Measurements from ENCODE around the gene NIPAL4. TPM values are rescaled to one million over a fixed set of nuclear protein-coding genes. Genes with fewer than 3 reads are reported as not detected.

Gene NIPAL4
- total RNA-seq, 4 donors from 2014 or later, result 0.14 to 0.43 TPM; not detected in 2

GRCh38 chr5:157520911-157521703 lies 61.1 kb downstream of the NIPAL4 start:
- H3K36me3 ChIP-seq, result no peaks in the 10 kb centered on the region
- peak; percentile 37 to 53 for DNase-seq
- intact Hi-C loops (cut with DNase I; ENCODE audit: low total_unique reads), result no loop called here
- no peaks in the 10 kb centered on the region for H3K27me3 ChIP-seq
- H3K4me3 ChIP-seq, result no peak overlapping the region
- H3K9me3 ChIP-seq, result no peaks in the 10 kb centered on the region
- TF ChIP-seq POLR2A (IDR thresholded peaks at IDR 0.05) (no peak), CTCF (IDR thresholded peaks at IDR 0.05) (no peak)
- H3K4me1 ChIP-seq, result peaks cover 0 to 3% of the 10 kb centered on the region in 2 donors
- no peak overlapping the region for H3K27ac ChIP-seq

DNA sequence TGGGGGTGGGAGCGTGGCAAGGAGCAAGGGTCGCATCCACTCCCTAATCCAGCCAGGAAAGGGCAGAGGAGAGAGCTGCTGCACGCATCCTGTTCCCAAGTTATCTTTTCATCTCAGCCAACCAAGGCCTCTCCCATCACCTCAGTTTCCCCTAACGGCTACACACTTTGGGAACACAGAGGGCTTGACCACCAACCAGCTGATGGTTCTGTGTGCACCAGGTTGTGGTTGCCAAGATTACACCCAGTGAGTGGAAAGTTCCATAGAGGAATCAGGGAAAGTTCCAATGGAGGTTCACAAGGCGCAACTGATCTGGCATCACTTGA lies 61.7 kb downstream of the NIPAL4 start:
- DNase-seq, result no peak
- Histone ChIP-seq H3K36me3 (no peaks in the 10 kb centered on the region), H3K4me3 (no peak overlapping the region), H3K27ac (no peak overlapping the region), H3K4me1 (no peaks in the 10 kb centered on the region), H3K27me3 (no peaks in the 10 kb centered on the region), H3K9me3 (no peaks in the 10 kb centered on the region)
- TF ChIP-seq POLR2A (IDR thresholded peaks at IDR 0.05) (no peak), CTCF (IDR thresholded peaks at IDR 0.05) (no peak)
- intact Hi-C loops (cut with DNase I; ENCODE audit: low total_unique reads), result no loop called here

- Histone ChIP-seq H3K27me3 (no peaks in the 10 kb centered on the region), H3K4me1 (no peaks in the 10 kb centered on the region), H3K4me3 (no peak overlapping the region), H3K36me3 (no peaks in the 10 kb centered on the region), H3K9me3 (no peaks in the 10 kb centered on the region), H3K27ac (no peak overlapping the region)
- TF ChIP-seq CTCF (IDR thresholded peaks at IDR 0.05) (no peak), POLR2A (IDR thresholded peaks at IDR 0.05) (no peak)
- DNase-seq, result no peak
- intact Hi-C loops (cut with DNase I; ENCODE audit: low total_unique reads), result no loop called here
Measured at GRCh38 chr5:157523976-157524375, 64.0 kb downstream of the NIPAL4 start.

Other genes starting within 250 kb of the NIPAL4 start
- gene CYFIP2, start 194.1 kb upstream of the NIPAL4 start, total RNA-seq, result 10 to 100 TPM; 11.3 to 51.5 (median 13.6) TPM
- 10 to 100 TPM in 3 of 4 donors, 1 to 10 TPM in 1; 2.4 to 25.6 (median 15.3) TPM for gene ADAM19, start 115.6 kb downstream of the NIPAL4 start, total RNA-seq
- gene SOX30, start 192.2 kb downstream of the NIPAL4 start, total RNA-seq, result not detected
- gene C5orf52, start 211.3 kb downstream of the NIPAL4 start, total RNA-seq, result not detected